Right atrium auricular region (tissue), 2 donors: Measurements from ENCODE around the gene UBAC2. TPM values are rescaled to one million over a fixed set of nuclear protein-coding genes. Genes with fewer than 3 reads are reported as not detected.

Experiments used
- DNase-seq: peaks from one replicate; pipeline ENCODE4 v3.0.0-alpha.2; 2019; ENCODE audit warnings: low spot score
- H3K27ac ChIP-seq, 2 donors: fragments of 200-600 bp; sonication (generic); 1 replicate in 1 of 2; 2 replicates in 1 of 2; pipeline ENCODE4 v1.5.1; 2016 to 2019
- H3K27me3 ChIP-seq, 2 donors: fragments of 200-600 bp; sonication (generic); one replicate each; pipeline versions ENCODE4 v1.5.1 to v1.6.0; 2017 to 2019
- H3K36me3 ChIP-seq: fragments of 200-600 bp; sonication (generic); one replicate; pipeline ENCODE4 v1.5.1; 2016
- H3K4me1 ChIP-seq, 2 donors: fragments of 200-600 bp; sonication (generic); one replicate each; pipeline versions ENCODE4 v1.5.1 to v1.6.0; 2017 to 2019
- H3K4me3 ChIP-seq, 2 donors: fragments of 200-600 bp; sonication (generic); 1 replicate in 1 of 2; 2 replicates in 1 of 2; pipeline ENCODE4 v1.5.1; 2017 to 2019; ENCODE audit warnings: mild to moderate bottlenecking in 1 of 2, moderate library complexity in 1 of 2
- H3K9me3 ChIP-seq, 2 donors: fragments of 200-600 bp; sonication (generic); one replicate each; pipeline ENCODE4 v1.5.1; 2019
- total RNA-seq, 2 donors: library from RNA; depleted of rRNA; stranded (reverse); fragments of >200 nt; gene quantifications; one replicate each; pipeline ENCODE4 v1.1.0, GENCODE V29; 2016
- TF ChIP-seq, protein P1 (sequence below), 2 donors: fragments of 200-600 bp; sonication (generic); IDR thresholded peaks; one replicate each; pipeline ENCODE4 v1.5.1; 2019; ENCODE audit warnings: antibody characterized with exemption in 2 of 2

UBAC2 gene
- total RNA-seq, 2 donors from 2014 or later = 47.5 to 50.7 TPM

DNA sequence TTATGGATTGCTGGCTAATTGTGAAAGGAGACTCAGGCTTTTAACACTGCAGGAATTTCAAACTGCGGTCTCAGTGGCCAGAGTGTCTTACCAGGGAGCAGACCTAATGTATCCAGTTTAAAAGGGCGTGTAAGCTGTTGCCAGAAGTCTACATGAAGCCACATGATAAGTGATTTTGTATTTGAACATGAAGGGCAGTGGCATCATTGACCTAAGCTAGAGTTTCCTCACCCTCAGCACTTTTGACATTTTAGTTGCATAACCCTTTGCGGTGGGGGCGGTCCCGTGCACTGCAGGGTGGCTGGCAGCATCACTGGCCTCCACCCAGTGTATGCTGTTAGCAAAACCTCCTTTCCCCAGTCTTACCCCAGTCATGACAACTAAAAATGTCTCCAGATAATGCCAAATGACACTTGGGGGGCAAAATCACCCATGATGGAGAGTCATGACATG, 81.2 kb downstream of the UBAC2 start:
- DNase-seq = peak; percentile 77
- Histone ChIP-seq H3K36me3 (no peaks in the 10 kb centered on the region), H3K4me3 (no peak overlapping the region), H3K27ac (peak overlapping the region; percentile 51 to 59), H3K9me3 (no peaks in the 10 kb centered on the region), H3K4me1 (peaks cover 0 to 43% of the 10 kb centered on the region in 2 donors), H3K27me3 (no peaks in the 10 kb centered on the region)
- TF ChIP-seq, protein P1, sequence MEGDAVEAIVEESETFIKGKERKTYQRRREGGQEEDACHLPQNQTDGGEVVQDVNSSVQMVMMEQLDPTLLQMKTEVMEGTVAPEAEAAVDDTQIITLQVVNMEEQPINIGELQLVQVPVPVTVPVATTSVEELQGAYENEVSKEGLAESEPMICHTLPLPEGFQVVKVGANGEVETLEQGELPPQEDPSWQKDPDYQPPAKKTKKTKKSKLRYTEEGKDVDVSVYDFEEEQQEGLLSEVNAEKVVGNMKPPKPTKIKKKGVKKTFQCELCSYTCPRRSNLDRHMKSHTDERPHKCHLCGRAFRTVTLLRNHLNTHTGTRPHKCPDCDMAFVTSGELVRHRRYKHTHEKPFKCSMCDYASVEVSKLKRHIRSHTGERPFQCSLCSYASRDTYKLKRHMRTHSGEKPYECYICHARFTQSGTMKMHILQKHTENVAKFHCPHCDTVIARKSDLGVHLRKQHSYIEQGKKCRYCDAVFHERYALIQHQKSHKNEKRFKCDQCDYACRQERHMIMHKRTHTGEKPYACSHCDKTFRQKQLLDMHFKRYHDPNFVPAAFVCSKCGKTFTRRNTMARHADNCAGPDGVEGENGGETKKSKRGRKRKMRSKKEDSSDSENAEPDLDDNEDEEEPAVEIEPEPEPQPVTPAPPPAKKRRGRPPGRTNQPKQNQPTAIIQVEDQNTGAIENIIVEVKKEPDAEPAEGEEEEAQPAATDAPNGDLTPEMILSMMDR (IDR thresholded peaks at IDR 0.05) = no peak

DNA sequence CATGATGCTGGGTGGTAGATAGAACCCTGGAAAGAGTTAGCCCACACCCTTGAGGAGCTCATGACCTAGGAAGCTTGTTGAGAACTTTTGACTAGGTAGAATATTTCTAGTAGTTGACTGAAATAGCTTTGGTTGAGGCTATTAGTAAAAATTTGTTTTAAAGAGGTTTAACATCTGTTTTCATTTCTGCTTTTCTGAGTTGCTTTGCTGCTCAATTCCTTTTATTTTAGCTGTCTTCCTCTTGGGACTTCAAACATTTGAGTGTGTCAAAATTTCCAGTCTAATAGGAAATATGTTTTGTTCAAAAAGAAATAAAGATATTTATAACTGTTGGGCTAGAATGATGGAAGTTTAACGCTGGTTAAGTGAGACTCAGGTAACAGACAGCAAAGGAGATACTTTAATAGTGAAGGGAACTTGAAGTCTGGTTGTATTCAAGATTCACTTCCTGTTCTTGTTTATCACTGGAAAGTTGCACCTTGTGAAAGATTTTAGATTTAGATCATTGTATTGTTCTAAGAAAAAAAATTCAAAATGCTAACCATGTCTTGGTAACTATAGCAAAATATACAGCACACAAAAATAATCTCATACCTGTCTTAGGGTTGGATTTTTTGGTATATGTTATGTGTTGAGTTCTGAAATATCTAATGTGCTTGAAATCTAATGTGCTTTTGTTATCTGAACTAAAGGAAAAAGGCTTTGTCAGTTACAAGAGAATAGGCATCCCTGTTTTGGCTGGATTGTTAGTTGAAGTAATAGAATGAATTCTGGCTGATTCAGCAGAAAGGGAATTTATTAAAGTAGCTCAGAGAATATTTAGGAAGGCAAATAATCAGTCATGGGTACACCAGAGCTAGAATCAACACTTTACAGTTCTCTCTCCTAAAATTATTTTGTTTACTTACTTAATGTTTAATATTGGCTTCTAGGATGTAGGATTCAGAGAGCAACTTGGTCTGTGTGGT, 81.9 kb downstream of the UBAC2 start:
- no peak overlapping the region for H3K4me3 ChIP-seq
- H3K9me3 ChIP-seq = no peaks in the 10 kb centered on the region
- no peaks in the 10 kb centered on the region for H3K27me3 ChIP-seq
- TF ChIP-seq, protein P1 (IDR thresholded peaks at IDR 0.05) = no peak
- DNase-seq = no peak
- H3K27ac ChIP-seq = peak overlapping the region; percentile 51 to 59
- no peaks in the 10 kb centered on the region for H3K36me3 ChIP-seq
- H3K4me1 ChIP-seq = peaks cover 0 to 48% of the 10 kb centered on the region in 2 donors

DNA sequence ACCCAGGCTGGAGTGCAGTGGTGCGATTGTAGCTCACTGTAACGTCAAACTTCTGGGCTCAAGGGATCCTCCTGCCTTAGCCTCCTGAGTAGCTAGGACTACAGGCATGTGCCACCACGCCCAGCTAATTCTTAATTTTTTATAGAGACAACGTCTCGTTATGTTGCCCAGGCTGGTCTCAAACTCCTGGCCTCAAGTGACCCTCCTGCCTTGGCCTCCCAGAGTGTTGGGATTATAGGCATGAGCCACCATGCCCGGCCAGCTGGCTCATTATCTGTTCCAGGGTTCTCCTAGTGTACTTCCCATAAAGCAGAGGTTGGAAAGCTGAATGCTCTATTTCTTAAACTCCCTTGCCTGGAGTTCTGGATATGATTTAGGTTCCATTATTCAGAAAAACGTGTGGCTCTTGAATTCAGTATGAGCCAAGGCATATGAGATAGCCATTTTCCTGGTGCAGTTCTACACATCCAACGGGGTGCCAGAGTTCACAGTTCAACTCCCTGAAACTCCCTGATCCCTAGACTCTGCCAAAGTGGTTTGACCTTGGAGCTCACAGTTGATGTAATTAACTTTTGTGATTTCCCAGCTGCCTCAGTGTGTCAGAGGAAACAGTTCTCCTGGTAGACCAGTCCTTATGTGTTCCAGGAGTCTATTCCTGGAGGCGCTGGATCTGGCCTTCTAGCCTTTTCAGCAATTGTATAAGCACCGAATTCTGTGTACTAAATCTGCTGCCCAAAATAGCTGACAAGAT, 85.0 kb downstream of the UBAC2 start:
- no peaks in the 10 kb centered on the region for H3K27me3 ChIP-seq
- no peaks in the 10 kb centered on the region for H3K36me3 ChIP-seq
- H3K4me1 ChIP-seq = peaks cover 0 to 59% of the 10 kb centered on the region in 2 donors
- H3K4me3 ChIP-seq = no peak overlapping the region
- TF ChIP-seq, protein P1 (IDR thresholded peaks at IDR 0.05) = no peak
- H3K9me3 ChIP-seq = no peaks in the 10 kb centered on the region
- H3K27ac ChIP-seq = peak overlapping the region; percentile 39 to 58
- DNase-seq = no peak

DNA sequence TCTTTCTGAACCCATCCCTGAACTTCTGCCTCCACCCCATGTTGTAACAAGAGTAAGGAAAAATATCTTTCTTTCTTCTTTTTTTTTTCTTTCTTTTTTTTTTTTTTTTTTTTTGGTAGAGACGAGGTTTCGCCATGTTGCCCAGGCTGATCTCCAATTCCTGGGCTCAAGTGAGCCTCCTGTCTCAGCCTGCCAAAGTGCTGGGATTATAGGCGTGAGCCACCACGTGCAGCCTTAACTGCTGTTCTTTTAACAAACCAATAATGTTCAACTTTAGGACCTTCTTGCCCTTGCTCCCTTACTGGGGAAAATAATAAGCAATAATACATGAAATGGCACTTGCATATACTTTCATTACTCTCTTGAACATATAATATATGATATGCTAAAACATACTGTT, 86.9 kb downstream of the UBAC2 start:
- Histone ChIP-seq H3K36me3 (no peaks in the 10 kb centered on the region), H3K9me3 (no peaks in the 10 kb centered on the region), H3K4me3 (no peak overlapping the region), H3K4me1 (peaks cover 0 to 47% of the 10 kb centered on the region in 2 donors), H3K27ac (peak overlapping the region; percentile 13 to 26), H3K27me3 (no peaks in the 10 kb centered on the region)
- TF ChIP-seq, protein P1 (IDR thresholded peaks at IDR 0.05) = no peak
- no peak for DNase-seq

DNA sequence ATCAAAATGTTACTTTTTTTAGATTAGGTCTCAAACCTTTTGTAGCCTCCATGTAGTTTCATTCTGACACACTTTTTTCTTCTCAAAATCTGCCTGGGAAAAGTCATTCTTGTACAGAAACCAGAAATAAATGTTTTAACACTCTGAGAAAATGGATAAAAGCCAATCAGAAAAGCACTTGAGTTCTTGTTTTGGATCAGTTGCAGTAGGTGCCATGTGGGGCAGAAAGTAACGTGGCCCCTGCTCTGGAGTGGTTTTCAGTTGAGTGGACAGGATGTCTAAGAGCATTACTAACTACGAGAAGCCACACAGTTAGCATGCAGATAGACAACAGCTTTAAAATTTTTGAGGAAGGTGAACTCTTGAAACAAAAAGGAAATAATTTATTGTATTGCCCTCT, 87.4 kb downstream of the UBAC2 start:
- H3K27ac ChIP-seq = peak overlapping the region; percentile 13 to 26
- no peaks in the 10 kb centered on the region for H3K9me3 ChIP-seq
- H3K4me1 ChIP-seq = peaks cover 0 to 41% of the 10 kb centered on the region in 2 donors
- H3K4me3 ChIP-seq = no peak overlapping the region
- no peak for DNase-seq
- TF ChIP-seq, protein P1 (IDR thresholded peaks at IDR 0.05) = no peak
- no peaks in the 10 kb centered on the region for H3K36me3 ChIP-seq
- H3K27me3 ChIP-seq = no peaks in the 10 kb centered on the region
